AG20443 (cell line): Measurements from ENCODE around the gene DUSP28.
A peak's percentile ranks its signal among the peaks of the same experiment; 100 is the strongest.

Experiments used
- DNase-seq: peaks from one replicate; pipeline ENCODE4 v3.0.0; 2012; ENCODE audit warnings: low spot score, mixed read lengths

Gene DUSP28

GRCh38 chr2:240572141-240573031 is 12.2 kb downstream of the DUSP28 start:
- no peak for DNase-seq

GRCh38 chr2:240573071-240573515 is 12.9 kb downstream of the DUSP28 start:
- no peak for DNase-seq

- no peak for DNase-seq
Measured at GRCh38 chr2:240573516-240574385, 13.6 kb downstream of the DUSP28 start.

- DNase-seq: no peak
Measured at GRCh38 chr2:240574386-240575100, 14.4 kb downstream of the DUSP28 start.

DNA sequence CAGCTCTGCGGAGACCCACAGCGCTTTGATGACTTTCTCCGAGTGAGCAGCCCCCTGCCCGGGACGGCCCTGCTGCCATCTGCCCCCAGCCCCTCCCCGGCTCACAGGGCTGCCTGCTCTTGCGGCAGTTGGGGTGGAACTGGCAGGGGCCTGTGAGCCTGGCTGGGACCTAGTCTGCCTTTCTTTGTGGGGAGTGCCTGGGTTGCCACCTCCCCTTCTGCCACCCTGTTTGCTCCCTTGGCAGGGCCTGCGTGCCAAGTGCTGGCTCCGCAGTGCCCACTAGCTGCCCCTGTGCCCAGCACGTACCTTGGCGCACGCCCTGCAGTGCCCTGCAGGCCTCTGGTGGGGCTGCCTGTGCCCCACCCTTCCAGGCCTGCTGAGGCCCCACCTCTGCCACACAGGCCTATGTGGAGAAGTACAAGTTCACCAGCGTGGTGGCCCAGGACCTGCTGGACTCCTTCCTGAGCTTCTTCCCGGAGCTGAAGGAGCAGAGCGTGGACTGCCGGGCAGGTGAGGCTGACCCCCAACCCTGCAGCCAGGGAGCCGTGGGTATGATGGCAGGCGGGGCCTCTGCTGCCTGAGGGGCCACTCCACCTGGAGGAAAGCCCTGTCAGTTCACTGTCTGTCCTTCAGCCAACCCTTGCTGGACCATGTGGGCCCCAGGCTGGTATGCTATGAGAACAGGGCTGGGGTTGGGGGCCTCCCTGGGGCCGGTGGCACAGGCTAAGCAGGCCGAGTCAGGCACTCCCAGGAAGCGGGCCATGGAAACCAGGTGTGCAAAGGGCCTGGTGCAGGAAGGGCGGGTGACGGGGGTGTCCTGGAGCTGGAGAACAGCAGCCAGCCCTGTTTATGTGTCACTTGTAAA is 15.2 kb downstream of the DUSP28 start:
- DNase-seq: no peak

GRCh38 chr2:240576036-240576435 is 15.9 kb downstream of the DUSP28 start:
- no peak for DNase-seq

GRCh38 chr2:240576436-240577205 is 16.5 kb downstream of the DUSP28 start:
- no peak for DNase-seq

GRCh38 chr2:240577281-240578109 is 17.3 kb downstream of the DUSP28 start:
- no peak for DNase-seq

DNA sequence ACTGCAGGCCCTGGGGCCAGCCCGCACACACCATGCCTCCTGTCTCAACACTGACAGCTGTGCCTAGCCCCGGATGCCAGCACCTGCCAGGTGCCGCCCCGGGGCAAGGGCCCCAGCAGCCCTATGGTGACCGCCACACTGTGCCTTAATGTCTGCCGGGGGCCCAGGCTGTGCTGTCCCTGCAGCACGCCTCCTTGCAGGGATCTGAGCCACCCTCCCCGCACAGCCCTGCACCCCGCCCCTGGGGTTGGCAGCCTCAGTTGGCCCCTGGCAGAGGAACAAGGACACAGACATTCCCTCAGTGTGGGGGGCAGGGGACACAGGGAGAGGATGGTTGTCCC is 17.9 kb downstream of the DUSP28 start:
- no peak for DNase-seq

DNA sequence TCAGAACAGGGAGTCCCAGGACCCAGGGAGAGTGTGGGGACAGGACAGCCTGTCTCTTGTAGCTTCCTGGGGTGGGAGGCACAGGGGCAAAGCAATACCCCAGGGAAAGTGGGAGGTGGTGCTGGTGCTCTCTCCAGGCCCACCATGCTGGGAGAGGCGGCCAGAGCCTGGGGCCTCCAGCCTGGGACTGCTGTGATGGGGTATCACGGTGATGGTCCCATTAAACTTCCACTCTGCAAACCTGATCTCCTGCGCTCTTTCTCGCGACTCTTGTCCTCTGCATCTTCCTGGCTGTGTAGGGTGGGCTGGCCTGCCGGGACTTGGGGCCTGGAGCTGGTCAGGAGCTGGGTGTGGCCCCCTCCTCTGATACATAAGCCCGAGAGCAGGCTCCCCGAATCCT is 18.3 kb downstream of the DUSP28 start:
- no peak for DNase-seq

- DNase-seq: no peak
Measured at GRCh38 chr2:240579071-240579762, 19.1 kb downstream of the DUSP28 start.

- DNase-seq: peak; percentile 91
Measured at GRCh38 chr2:240579771-240580614, 19.8 kb downstream of the DUSP28 start.

GRCh38 chr2:240581811-240582210 is 21.7 kb downstream of the DUSP28 start:
- DNase-seq: no peak

- no peak for DNase-seq
Measured at GRCh38 chr2:240582781-240583180, 22.6 kb downstream of the DUSP28 start.

GRCh38 chr2:240583774-240584173 is 23.6 kb downstream of the DUSP28 start:
- no peak for DNase-seq

DNA sequence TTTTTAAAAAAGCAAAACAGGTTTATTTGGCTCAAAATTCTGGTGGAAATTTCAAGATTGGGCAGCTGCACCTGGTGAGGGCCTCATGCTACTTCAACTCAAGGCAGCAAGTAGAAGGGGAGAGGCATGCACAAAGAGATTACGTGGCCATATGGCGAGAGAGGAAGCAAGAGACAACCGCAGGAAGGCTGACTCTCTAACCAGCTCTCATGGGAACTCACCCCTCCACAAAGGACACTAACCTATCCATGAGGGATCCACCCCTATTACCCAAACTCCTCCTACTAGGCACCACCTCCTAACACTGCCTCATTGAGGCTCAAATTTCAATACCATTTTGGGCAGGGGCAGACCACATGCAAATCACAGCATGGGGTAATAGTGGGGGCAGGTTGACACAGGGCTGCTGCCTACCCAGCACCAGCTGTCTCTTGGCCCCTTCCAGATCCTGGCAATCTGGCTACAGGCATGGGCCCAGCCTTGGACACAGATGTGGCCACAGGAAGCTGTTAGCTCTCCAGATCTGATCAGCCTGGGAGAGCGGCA is 24.4 kb downstream of the DUSP28 start:
- no peak for DNase-seq

- DNase-seq: no peak
Measured at GRCh38 chr2:240585101-240585500, 24.9 kb downstream of the DUSP28 start.

DNA sequence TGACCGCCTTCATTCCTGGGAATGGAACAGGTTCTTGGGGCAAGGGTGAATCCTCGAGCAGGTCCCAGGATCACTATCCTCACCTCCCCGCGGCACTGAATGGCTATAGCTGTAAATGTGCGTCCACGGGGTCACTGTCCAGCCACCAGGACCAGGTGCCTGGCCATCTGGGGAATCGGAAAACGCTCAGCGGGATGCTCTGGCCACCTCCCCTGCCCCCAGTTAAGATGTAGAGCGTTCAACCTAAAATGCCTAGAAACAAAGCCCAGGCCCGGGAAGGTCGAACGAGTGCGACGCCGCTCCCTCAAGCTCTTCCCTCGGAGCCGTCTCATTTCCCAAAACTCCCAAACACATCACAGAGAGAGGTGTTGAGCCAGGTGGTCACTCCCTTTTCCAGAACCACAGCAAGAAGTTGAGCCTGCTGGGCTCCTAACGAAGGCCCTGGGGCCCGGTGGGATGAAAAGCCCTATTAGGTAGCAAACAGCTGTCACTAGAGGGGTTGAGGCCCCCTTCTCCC is 25.6 kb downstream of the DUSP28 start:
- DNase-seq: no peak
